ENCODE measurements around the gene RAB28. TPM values are rescaled to one million over a fixed set of nuclear protein-coding genes. Genes with fewer than 3 reads are reported as not detected.

The RAB28 gene
- total RNA-seq, 1 experiment from 2014 or later = 12.1 TPM

GRCh38 chr4:13436962-13437361 is 47.2 kb downstream of the RAB28 start:
- Histone ChIP-seq H3K4me2 (ENCODE audit: low read length) (no peak overlapping the region), H3K4me3 (replicated peaks in 1 of 2; ENCODE audit: low read depth in 1 of 2, low read length in 2 of 2) (no peak overlapping the region), H3K27me3 (ENCODE audit: insufficient read depth, low read length) (no peaks in the 10 kb centered on the region), H3K36me3 (ENCODE audit: control insufficient read depth in 1 of 2, insufficient read depth in 2 of 2, low read length in 2 of 2) (no peaks in the 10 kb centered on the region), H3K79me2 (ENCODE audit: insufficient read depth, low read length) (peaks cover 36% of the 10 kb centered on the region), H2AFZ (ENCODE audit: low read depth, low read length, poor library complexity, severe bottlenecking) (no peak overlapping the region), H3K9ac (ENCODE audit: low read length) (no peak overlapping the region), H3K9me2 (ENCODE audit: insufficient read depth) (no peaks in the 10 kb centered on the region), H3K27ac (ENCODE audit: low read depth, low read length) (no peak overlapping the region), H3K9me3 (ENCODE audit: control insufficient read depth in 1 of 2, insufficient read depth in 1 of 2, low read depth in 1 of 2, low read length in 2 of 2) (no peaks in the 10 kb centered on the region), H4K20me1 (ENCODE audit: insufficient read depth) (peaks cover 3% of the 10 kb centered on the region; the same call in 1 of the 2 replicates), H3K4me1 (ENCODE audit: control insufficient read depth in 1 of 2, insufficient read depth in 2 of 2, low read length in 2 of 2) (no peaks in the 10 kb centered on the region)
- no TSS peak for BruUV-seq (replicated peaks)
- no peak for ATAC-seq
- RAD21 ChIA-PET (ENCODE audit: low non-redundant PET in 1 of 2, low total read pairs in 2 of 2, uncharacterized antibody in 2 of 2, unreplicated experiment in 2 of 2) = no interaction called here
- intact Hi-C loops (cut with micrococcal nuclease) = no loop called here
- CTCF ChIA-PET = no interaction called here
- no peak for DNase-seq (ENCODE audit: low read depth, low spot score)
- POLR2A ChIA-PET = no interaction called here
- TF ChIP-seq SRF (IDR thresholded peaks at IDR 0.05; ENCODE audit: low read depth) (no peak), CBX3 (IDR thresholded peaks at IDR 0.05; ENCODE audit: low read depth) (no peak), REST (IDR thresholded peaks at IDR 0.05; ENCODE audit: low read depth) (no peak), POLR2A (IDR thresholded peaks at IDR 0.05; ENCODE audit: borderline replicate concordance, extremely low read depth, insufficient read depth, insufficient read length) (no peak), RAD21 (IDR thresholded peaks at IDR 0.05; ENCODE audit: low read depth) (no peak), SIN3A (IDR thresholded peaks at IDR 0.05; ENCODE audit: low read depth) (no peak), EZH2 (IDR thresholded peaks at IDR 0.05) (no peak), YY1 (IDR thresholded peaks at IDR 0.05; ENCODE audit: extremely low read depth, insufficient replicate concordance, low read depth, low read length) (no peak), ZFX (IDR thresholded peaks at IDR 0.05) (no peak), EGR1 (IDR thresholded peaks at IDR 0.05; ENCODE audit: low read depth) (no peak), ELF1 (IDR thresholded peaks at IDR 0.05; ENCODE audit: borderline replicate concordance, low read depth) (no peak), SP1 (IDR thresholded peaks at IDR 0.05; ENCODE audit: low read depth) (no peak), TCF7L2 (IDR thresholded peaks at IDR 0.05; ENCODE audit: borderline replicate concordance, extremely low read depth, insufficient read depth, insufficient read length) (no peak), ZNF274 (IDR thresholded peaks at IDR 0.05; ENCODE audit: low read depth, low read length) (no peak), ATF3 (IDR thresholded peaks at IDR 0.05) (no peak)
- TF ChIP-seq, protein P1, sequence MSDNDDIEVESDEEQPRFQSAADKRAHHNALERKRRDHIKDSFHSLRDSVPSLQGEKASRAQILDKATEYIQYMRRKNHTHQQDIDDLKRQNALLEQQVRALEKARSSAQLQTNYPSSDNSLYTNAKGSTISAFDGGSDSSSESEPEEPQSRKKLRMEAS (IDR thresholded peaks at IDR 0.05) = no peak
- TF ChIP-seq, protein P2, sequence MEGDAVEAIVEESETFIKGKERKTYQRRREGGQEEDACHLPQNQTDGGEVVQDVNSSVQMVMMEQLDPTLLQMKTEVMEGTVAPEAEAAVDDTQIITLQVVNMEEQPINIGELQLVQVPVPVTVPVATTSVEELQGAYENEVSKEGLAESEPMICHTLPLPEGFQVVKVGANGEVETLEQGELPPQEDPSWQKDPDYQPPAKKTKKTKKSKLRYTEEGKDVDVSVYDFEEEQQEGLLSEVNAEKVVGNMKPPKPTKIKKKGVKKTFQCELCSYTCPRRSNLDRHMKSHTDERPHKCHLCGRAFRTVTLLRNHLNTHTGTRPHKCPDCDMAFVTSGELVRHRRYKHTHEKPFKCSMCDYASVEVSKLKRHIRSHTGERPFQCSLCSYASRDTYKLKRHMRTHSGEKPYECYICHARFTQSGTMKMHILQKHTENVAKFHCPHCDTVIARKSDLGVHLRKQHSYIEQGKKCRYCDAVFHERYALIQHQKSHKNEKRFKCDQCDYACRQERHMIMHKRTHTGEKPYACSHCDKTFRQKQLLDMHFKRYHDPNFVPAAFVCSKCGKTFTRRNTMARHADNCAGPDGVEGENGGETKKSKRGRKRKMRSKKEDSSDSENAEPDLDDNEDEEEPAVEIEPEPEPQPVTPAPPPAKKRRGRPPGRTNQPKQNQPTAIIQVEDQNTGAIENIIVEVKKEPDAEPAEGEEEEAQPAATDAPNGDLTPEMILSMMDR (IDR thresholded peaks at IDR 0.05 in 2 of 3, conservative IDR thresholded peaks at IDR 0.05 in 1 of 3; ENCODE audit: borderline replicate concordance in 1 of 3, insufficient read depth in 1 of 3, low read depth in 2 of 3, low read length in 2 of 3) = no peak

Data from HCT116 (cell line).